B cell (primary cell): Measurements from ENCODE around the gene IQCM.

Experiments
- EZH2 ChIP-seq: IDR thresholded peaks from 2 replicates; pipeline ENCODE4 v1.6.1; 2012; ENCODE audit warnings: borderline replicate concordance, low read depth, mild to moderate bottlenecking, moderate library complexity, low read length; ENCODE audit not compliant: insufficient read depth, poor library complexity, severe bottlenecking
- TF ChIP-seq, protein P1 (sequence below): fragments of 200-600 bp; IDR thresholded peaks from one replicate; pipeline ENCODE4 v1.8.0; 2022; ENCODE audit warnings: antibody characterized with exemption, mild to moderate bottlenecking

- TF ChIP-seq, protein P1, sequence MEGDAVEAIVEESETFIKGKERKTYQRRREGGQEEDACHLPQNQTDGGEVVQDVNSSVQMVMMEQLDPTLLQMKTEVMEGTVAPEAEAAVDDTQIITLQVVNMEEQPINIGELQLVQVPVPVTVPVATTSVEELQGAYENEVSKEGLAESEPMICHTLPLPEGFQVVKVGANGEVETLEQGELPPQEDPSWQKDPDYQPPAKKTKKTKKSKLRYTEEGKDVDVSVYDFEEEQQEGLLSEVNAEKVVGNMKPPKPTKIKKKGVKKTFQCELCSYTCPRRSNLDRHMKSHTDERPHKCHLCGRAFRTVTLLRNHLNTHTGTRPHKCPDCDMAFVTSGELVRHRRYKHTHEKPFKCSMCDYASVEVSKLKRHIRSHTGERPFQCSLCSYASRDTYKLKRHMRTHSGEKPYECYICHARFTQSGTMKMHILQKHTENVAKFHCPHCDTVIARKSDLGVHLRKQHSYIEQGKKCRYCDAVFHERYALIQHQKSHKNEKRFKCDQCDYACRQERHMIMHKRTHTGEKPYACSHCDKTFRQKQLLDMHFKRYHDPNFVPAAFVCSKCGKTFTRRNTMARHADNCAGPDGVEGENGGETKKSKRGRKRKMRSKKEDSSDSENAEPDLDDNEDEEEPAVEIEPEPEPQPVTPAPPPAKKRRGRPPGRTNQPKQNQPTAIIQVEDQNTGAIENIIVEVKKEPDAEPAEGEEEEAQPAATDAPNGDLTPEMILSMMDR = no peak
- no peak for TF ChIP-seq EZH2
These were observed 293.8 kb downstream of the IQCM start for GRCh38 chr4:149521611-149522425.
